Parathyroid adenoma (tissue), 2 donors: Measurements from ENCODE around the gene UBE2I.
"Not testable (repeated sequence)": the region's sequence is repeated elsewhere in the genome, so short reads cannot be mapped to it uniquely, and the experiment has no call there.

Source experiments
- H2AFZ ChIP-seq: fragments of 300-600 bp; sonication (generic); one replicate; pipeline ENCODE4 v1.7.0; 2017; ENCODE audit warnings: antibody characterized with exemption, mild to moderate bottlenecking
- H3K27ac ChIP-seq: fragments of 300-600 bp; sonication (generic); one replicate; pipeline ENCODE4 v1.7.0; 2017
- H3K27me3 ChIP-seq: fragments of 300-600 bp; sonication (generic); one replicate; pipeline ENCODE4 v1.7.0; 2017; ENCODE audit warnings: low read length; ENCODE audit not compliant: control insufficient read depth, insufficient read depth
- H3K36me3 ChIP-seq: fragments of 300-600 bp; sonication (generic); one replicate; pipeline ENCODE4 v1.7.0; 2017; ENCODE audit warnings: low read length; ENCODE audit not compliant: control insufficient read depth, insufficient read depth
- H3K4me1 ChIP-seq: fragments of 300-600 bp; sonication (generic); one replicate; pipeline ENCODE4 v1.7.0; 2017; ENCODE audit warnings: control low read depth
- H3K4me2 ChIP-seq: fragments of 300-600 bp; sonication (generic); one replicate; pipeline ENCODE4 v1.7.0; 2017; ENCODE audit warnings: low read length
- H3K4me3 ChIP-seq: fragments of 300-600 bp; sonication (generic); one replicate; pipeline ENCODE4 v1.7.0; 2017; ENCODE audit warnings: low read depth, low read length
- H3K79me2 ChIP-seq: fragments of 300-600 bp; sonication (generic); one replicate; pipeline ENCODE4 v1.7.0; 2017; ENCODE audit warnings: control low read depth
- H3K9ac ChIP-seq: fragments of 300-600 bp; sonication (generic); one replicate; pipeline ENCODE4 v1.7.0; 2017; ENCODE audit warnings: mild to moderate bottlenecking
- H3K9me3 ChIP-seq: fragments of 300-600 bp; sonication (generic); one replicate; pipeline ENCODE4 v1.7.0; 2017; ENCODE audit warnings: low read length; ENCODE audit not compliant: control insufficient read depth
- TF ChIP-seq, protein P1 (sequence below): fragments of 300-600 bp; sonication (generic); IDR thresholded peaks from one replicate; pipeline ENCODE4 v1.7.0; 2017; ENCODE audit warnings: antibody characterized with exemption, mild to moderate bottlenecking
- donor health status: primary hyperparathyroidism.

Gene UBE2I

DNA sequence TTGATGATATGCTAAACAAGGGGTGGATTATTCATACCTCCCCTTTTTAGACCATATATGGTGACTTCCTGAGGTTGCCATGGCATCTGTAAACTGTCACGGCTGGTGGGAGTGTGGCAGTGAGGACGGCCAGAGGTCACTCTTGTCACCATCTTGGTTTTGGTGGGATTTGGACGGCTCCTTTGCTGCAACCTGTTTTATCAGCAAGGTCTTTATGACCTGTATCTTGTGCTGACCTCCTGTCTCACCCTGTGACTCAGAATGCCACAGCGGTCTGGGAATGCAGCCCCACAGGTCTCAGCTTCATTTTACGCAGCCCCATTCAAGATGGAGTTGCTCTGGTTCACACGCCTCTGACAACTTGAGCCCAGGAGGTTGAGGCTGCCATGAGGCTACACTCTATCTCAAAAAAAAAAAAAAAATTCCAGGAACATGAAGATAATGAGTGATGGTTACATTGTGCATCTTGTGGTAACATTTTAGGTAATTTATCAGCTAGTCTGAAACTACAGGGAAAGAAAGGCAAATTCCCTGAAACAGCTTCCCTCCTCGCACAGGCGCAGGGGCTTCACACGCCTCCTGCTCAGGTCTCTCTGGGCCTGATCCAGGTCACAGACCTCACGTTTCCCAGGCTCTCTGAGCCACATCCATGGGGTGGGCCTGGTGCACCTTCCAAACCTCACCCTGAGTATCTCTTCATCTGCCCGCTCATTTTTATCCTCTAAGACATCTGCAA, 15.3 kb upstream of the UBE2I start:
- H2AFZ ChIP-seq = no peak overlapping the region
- no peak overlapping the region for H3K4me3 ChIP-seq
- no peaks in the 10 kb centered on the region for H3K79me2 ChIP-seq
- no peaks in the 10 kb centered on the region for H3K9me3 ChIP-seq
- TF ChIP-seq, protein P1, sequence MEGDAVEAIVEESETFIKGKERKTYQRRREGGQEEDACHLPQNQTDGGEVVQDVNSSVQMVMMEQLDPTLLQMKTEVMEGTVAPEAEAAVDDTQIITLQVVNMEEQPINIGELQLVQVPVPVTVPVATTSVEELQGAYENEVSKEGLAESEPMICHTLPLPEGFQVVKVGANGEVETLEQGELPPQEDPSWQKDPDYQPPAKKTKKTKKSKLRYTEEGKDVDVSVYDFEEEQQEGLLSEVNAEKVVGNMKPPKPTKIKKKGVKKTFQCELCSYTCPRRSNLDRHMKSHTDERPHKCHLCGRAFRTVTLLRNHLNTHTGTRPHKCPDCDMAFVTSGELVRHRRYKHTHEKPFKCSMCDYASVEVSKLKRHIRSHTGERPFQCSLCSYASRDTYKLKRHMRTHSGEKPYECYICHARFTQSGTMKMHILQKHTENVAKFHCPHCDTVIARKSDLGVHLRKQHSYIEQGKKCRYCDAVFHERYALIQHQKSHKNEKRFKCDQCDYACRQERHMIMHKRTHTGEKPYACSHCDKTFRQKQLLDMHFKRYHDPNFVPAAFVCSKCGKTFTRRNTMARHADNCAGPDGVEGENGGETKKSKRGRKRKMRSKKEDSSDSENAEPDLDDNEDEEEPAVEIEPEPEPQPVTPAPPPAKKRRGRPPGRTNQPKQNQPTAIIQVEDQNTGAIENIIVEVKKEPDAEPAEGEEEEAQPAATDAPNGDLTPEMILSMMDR = no peak
- H3K4me1 ChIP-seq = peaks cover 22% of the 10 kb centered on the region
- no peak overlapping the region for H3K4me2 ChIP-seq
- no peak overlapping the region for H3K27ac ChIP-seq
- H3K27me3 ChIP-seq = no peaks in the 10 kb centered on the region
- H3K9ac ChIP-seq = no peak overlapping the region
- H3K36me3 ChIP-seq = no peaks in the 10 kb centered on the region

DNA sequence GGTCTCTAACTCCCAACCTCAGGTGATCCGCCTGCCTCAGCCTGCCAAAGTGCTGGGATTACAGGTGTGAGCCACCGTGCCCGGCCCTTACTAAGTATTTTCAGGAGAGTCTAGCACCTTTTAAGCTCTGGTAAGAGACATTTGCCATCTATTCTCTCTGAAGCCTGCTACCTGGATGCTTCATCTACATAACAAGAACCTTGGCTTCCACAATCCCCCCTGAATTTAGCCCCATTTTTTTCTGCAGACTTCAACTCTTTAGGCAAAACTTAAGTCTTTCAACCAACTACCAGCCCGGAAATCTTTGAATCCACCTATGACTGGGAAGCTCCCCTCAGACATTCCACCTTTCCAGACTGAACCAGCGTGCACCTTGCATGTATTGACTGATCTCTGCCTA, 14.0 kb upstream of the UBE2I start:
- H2AFZ ChIP-seq = no peak overlapping the region
- no peaks in the 10 kb centered on the region for H3K36me3 ChIP-seq
- H3K27me3 ChIP-seq = no peaks in the 10 kb centered on the region
- H3K4me1 ChIP-seq = peaks cover 26% of the 10 kb centered on the region
- H3K4me2 ChIP-seq = no peak overlapping the region
- no peak overlapping the region for H3K27ac ChIP-seq
- H3K9me3 ChIP-seq = no peaks in the 10 kb centered on the region
- H3K4me3 ChIP-seq = no peak overlapping the region
- H3K79me2 ChIP-seq = no peaks in the 10 kb centered on the region
- no peak overlapping the region for H3K9ac ChIP-seq
- TF ChIP-seq, protein P1 = no peak

DNA sequence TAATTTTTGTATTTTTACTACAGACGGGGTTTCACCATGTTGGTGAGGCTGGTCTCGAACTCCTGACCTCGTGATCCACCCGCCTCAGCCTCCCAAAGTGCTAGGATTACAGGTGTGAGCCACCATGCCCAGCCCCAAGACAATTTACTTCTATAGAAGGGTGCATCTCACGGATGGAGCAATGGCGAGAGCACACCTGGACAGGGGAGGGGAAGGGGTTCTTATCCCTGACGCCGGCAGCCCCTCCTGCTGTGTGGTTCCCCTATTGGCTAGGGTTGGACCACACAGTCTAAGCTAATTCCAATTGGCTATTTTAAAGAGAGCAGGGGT, 12.8 kb upstream of the UBE2I start:
- H3K9me3 ChIP-seq, H3K9ac ChIP-seq, H3K36me3 ChIP-seq, H3K79me2 ChIP-seq, H3K27me3 ChIP-seq: not testable (repeated sequence)
- Histone ChIP-seq H2AFZ (peak overlapping the region; percentile 62), H3K4me3 (peak overlapping the region; percentile 36), H3K27ac (peak overlapping the region; percentile 95), H3K4me2 (peak overlapping the region; percentile 50), H3K4me1 (peaks cover 26% of the 10 kb centered on the region)

DNA sequence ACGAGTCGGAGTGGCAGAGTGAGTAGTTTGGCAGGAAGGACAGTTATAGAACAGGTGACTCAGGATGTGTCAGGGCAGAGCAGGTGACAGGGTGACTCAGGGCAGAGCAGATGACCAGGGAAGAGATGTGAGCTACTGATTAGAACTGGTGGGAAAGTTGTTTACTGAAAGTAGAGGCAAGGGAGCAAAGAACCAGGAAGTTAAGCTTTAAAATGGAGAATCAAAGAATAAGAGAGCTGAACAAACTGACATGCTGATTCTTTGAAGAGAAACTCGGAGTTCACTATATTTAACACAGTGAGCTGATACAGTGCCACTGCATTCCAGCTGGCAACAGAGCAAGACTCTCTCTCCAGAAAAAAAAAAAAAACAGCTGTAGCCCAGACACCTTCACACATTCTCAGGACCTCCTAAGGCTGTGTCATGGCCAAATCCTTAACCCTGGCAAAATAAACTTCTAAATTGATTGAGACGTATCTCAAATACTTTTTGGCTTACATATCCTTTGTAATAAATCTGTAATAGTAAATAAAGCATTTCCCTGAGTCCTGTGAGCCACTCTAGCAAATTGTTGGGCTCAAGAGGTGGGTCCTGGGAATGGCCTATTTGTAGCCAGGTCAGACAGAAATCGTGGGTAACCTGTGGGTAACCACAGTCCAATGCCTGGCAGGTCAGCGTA, 12.3 kb upstream of the UBE2I start:
- Histone ChIP-seq H3K27me3 (no peaks in the 10 kb centered on the region), H3K4me3 (peak overlapping the region; percentile 36), H3K9ac (no peak overlapping the region), H3K27ac (peak overlapping the region; percentile 95), H3K36me3 (no peaks in the 10 kb centered on the region), H3K4me2 (peak overlapping the region; percentile 50), H3K9me3 (no peaks in the 10 kb centered on the region), H2AFZ (peak overlapping the region; percentile 62), H3K79me2 (no peaks in the 10 kb centered on the region), H3K4me1 (peaks cover 26% of the 10 kb centered on the region)
- TF ChIP-seq, protein P1 = no peak

DNA sequence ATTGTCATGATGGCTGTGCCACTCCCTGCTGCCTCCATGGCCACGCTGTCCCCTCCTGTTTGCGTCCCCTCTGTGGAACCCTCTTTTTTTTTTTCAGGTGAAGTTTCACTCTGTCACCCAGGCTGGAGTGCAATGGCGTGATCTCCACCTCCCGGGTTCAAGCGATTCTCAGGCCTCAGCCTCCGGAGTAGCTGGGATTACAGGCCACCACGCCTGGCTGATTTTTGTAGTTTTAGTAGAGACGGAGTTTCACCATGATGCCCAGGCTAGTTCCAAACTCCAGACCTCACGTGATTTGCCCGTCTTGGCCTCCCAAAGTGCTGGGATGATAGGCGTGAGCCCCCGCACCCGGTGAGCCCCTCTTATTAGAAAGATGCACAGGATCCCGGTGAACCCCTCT, 11.0 kb upstream of the UBE2I start:
- H3K4me2 ChIP-seq = peak overlapping the region; percentile 75
- H3K9ac ChIP-seq = no peak overlapping the region
- H3K79me2 ChIP-seq = no peaks in the 10 kb centered on the region
- H2AFZ ChIP-seq = no peak overlapping the region
- H3K27ac ChIP-seq = peak overlapping the region; percentile 95
- peaks cover 26% of the 10 kb centered on the region for H3K4me1 ChIP-seq
- TF ChIP-seq, protein P1 = no peak
- no peaks in the 10 kb centered on the region for H3K27me3 ChIP-seq
- H3K9me3 ChIP-seq = no peaks in the 10 kb centered on the region
- peak overlapping the region; percentile 79 for H3K4me3 ChIP-seq
- no peaks in the 10 kb centered on the region for H3K36me3 ChIP-seq
